DND-41 (cell line): ENCODE data around the gene GALK2.

Experiments used
- ATAC-seq: fragments of 200-7000 bp; cut with Tn5 transposase; 3 replicates; pipeline ENCODE4 v1.9.1; 2021; ENCODE audit warnings: low read depth; ENCODE audit not compliant: insufficient read depth
- DNase-seq: peaks from one replicate; pipeline ENCODE4 v3.0.0-alpha.2; 2020
- H2AFZ ChIP-seq: 2 replicates; pipeline ENCODE4 v1.6.0; 2012; ENCODE audit warnings: low read depth, low read length
- H3K27ac ChIP-seq: 2 replicates; pipeline ENCODE4 v1.5.1; 2012; ENCODE audit warnings: low read length, inconsistent platforms
- H3K27me3 ChIP-seq: fragments of 200-600 bp; sonication (generic); 2 replicates; pipeline ENCODE4 v1.6.0; 2012; ENCODE audit warnings: low read length, mild to moderate bottlenecking, inconsistent platforms; ENCODE audit not compliant: insufficient read depth, poor library complexity
- H3K36me3 ChIP-seq: 2 replicates; pipeline ENCODE4 v1.5.1; 2012; ENCODE audit warnings: low read length, inconsistent platforms; ENCODE audit not compliant: insufficient read depth
- H3K4me1 ChIP-seq: 2 replicates; pipeline ENCODE4 v1.5.1; 2012; ENCODE audit warnings: mild to moderate bottlenecking, low read length; ENCODE audit not compliant: insufficient read depth
- H3K4me2 ChIP-seq: 2 replicates; pipeline ENCODE4 v1.6.0; 2012; ENCODE audit warnings: mild to moderate bottlenecking, moderate library complexity, low read length, inconsistent platforms; ENCODE audit not compliant: insufficient read depth
- H3K4me3 ChIP-seq, 2 experiments: fragments of 200-600 bp in 1 of 2; shearing (Covaris generic) in 1 of 2; 2 replicates each; pipeline ENCODE4 v1.5.1; 2012 to 2016; ENCODE audit warnings: inconsistent platforms in 2 of 2, low read length in 2 of 2, mild to moderate bottlenecking in 2 of 2, low read depth in 1 of 2, moderate library complexity in 1 of 2
- H3K79me2 ChIP-seq: 2 replicates; pipeline ENCODE4 v1.6.0; 2012; ENCODE audit warnings: low read length, inconsistent platforms; ENCODE audit not compliant: insufficient read depth
- H3K9ac ChIP-seq: 2 replicates; pipeline ENCODE4 v1.6.0; 2012; ENCODE audit warnings: low read depth, mild to moderate bottlenecking, inconsistent platforms, low read length, moderate library complexity
- H3K9me3 ChIP-seq: 2 replicates; pipeline ENCODE4 v1.5.1; 2012; ENCODE audit warnings: low read length, moderate library complexity, mild to moderate bottlenecking, inconsistent platforms; ENCODE audit not compliant: insufficient read depth, severe bottlenecking
- H4K20me1 ChIP-seq: 2 replicates; pipeline ENCODE4 v1.6.0; 2012; ENCODE audit warnings: low read length; ENCODE audit not compliant: insufficient read depth
- EZH2 ChIP-seq: IDR thresholded peaks from 3 replicates; pipeline ENCODE4 v1.6.1; 2012; ENCODE audit warnings: borderline replicate concordance, low read depth, mild to moderate bottlenecking, moderate library complexity, low read length, inconsistent platforms; ENCODE audit not compliant: severe bottlenecking
- TF ChIP-seq, protein P1 (sequence below): IDR thresholded peaks from 2 replicates; pipeline ENCODE4 v1.5.1; 2012; ENCODE audit warnings: borderline replicate concordance, low read length, moderate library complexity, mild to moderate bottlenecking; ENCODE audit not compliant: poor library complexity, severe bottlenecking; ENCODE audit errors: extremely low read depth

GALK2 gene

DNA sequence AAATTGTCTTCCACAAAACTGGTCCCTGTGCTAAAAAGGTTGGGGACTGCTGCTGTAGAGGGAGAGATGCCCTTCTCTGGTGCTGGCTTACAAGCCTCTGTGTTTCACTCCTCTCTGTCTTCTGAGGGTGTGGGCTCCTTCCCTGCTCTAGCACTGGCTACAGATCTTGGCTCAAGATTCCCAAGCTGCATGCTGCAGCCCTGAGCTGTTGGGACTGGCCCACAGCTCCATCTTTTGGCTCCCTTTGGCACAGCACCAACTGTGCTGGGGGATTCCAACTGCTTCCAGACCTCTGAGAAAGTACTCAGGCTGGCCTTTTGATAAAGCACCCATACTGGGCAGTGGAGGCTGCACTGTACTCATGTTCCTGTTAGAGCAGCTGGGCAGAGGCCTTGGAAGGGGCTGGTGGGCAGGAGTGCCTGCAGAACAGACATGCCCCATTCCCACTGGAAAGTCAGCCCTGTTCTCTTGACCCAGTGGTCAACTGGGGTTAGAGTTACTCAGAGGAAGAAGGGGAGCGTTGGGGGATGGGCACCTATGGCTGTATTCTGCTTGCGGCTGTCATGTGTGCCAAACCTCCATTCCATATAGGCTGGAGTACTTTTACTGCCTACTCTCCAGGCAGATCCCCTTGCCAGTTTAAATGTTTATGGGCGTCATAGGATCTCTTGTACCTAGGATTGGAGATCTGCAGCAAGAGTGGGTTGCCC lies 55.7 kb downstream of the GALK2 start:
- H3K9me3 ChIP-seq: peaks cover 2% of the 10 kb centered on the region
- TF ChIP-seq, protein P1, sequence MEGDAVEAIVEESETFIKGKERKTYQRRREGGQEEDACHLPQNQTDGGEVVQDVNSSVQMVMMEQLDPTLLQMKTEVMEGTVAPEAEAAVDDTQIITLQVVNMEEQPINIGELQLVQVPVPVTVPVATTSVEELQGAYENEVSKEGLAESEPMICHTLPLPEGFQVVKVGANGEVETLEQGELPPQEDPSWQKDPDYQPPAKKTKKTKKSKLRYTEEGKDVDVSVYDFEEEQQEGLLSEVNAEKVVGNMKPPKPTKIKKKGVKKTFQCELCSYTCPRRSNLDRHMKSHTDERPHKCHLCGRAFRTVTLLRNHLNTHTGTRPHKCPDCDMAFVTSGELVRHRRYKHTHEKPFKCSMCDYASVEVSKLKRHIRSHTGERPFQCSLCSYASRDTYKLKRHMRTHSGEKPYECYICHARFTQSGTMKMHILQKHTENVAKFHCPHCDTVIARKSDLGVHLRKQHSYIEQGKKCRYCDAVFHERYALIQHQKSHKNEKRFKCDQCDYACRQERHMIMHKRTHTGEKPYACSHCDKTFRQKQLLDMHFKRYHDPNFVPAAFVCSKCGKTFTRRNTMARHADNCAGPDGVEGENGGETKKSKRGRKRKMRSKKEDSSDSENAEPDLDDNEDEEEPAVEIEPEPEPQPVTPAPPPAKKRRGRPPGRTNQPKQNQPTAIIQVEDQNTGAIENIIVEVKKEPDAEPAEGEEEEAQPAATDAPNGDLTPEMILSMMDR: peak; percentile 35
- TF ChIP-seq EZH2: no peak
- H4K20me1 ChIP-seq: peaks cover 10% of the 10 kb centered on the region
- DNase-seq (no peak), ATAC-seq (no peak)
- peaks cover 7% of the 10 kb centered on the region for H3K4me1 ChIP-seq
- H3K9ac ChIP-seq: no peak overlapping the region
- H3K27ac ChIP-seq: no peak overlapping the region
- no peak overlapping the region for H3K4me2 ChIP-seq
- peaks cover 10% of the 10 kb centered on the region; the same call in 1 of the 2 replicates for H3K79me2 ChIP-seq
- H3K27me3 ChIP-seq: no peaks in the 10 kb centered on the region
- no peak overlapping the region for H2AFZ ChIP-seq
- peaks cover 6% of the 10 kb centered on the region for H3K36me3 ChIP-seq
- H3K4me3 ChIP-seq: no peak overlapping the region

DNA sequence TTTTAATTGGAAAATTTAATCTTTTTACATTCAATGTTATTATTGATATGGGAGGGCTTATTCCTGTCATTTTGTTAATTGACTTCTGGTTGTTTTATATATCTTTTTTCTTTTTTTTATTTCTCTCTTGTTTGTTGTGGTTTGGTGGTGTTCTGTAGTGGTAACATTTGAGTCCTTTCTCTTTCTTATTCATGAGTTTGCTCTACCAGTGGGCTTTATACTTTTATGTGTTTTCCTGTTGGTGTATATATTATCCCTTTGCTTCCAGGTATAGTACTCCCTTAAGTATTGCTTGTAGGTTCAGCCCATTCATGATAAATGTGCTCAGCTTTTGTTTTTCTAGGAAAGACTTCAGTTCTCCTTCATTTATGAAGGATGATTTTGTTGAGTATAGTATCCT lies 57.6 kb downstream of the GALK2 start:
- no peak overlapping the region for H2AFZ ChIP-seq
- H3K4me3 ChIP-seq: no peak overlapping the region
- H3K79me2 ChIP-seq: peaks cover 10% of the 10 kb centered on the region; the same call in 1 of the 2 replicates
- H3K4me1 ChIP-seq: peaks cover 7% of the 10 kb centered on the region
- TF ChIP-seq EZH2: no peak
- TF ChIP-seq, protein P1: no peak
- no peaks in the 10 kb centered on the region for H3K27me3 ChIP-seq
- no peak overlapping the region for H3K4me2 ChIP-seq
- DNase-seq: no peak
- peak; percentile 67 for ATAC-seq
- peaks cover 6% of the 10 kb centered on the region for H3K36me3 ChIP-seq
- H3K9ac ChIP-seq: no peak overlapping the region
- peaks cover 10% of the 10 kb centered on the region for H4K20me1 ChIP-seq
- peaks cover 2% of the 10 kb centered on the region for H3K9me3 ChIP-seq
- H3K27ac ChIP-seq: no peak overlapping the region

DNA sequence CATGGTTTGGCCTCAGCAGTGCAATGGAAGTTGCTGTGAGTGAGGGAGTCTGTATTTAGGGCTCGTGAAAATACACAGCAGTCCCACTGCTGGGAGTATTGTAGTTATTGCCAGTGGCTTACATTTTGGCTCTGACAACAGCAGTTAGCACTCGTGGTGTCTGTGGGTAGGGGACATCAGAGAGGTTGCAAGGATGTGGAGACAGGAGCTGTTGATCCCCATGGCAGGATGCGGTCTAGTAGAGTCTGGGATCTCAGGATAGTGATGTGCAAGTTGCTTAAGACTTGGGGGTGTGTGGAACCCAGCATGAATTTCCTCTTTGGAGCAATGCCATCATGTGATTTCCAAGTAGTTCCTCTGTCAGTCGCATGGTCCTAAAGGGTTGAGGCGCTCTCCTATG lies 59.9 kb downstream of the GALK2 start:
- TF ChIP-seq EZH2: no peak
- TF ChIP-seq, protein P1: no peak
- H3K4me2 ChIP-seq: no peak overlapping the region
- H4K20me1 ChIP-seq: peaks cover 10% of the 10 kb centered on the region
- peaks cover 2% of the 10 kb centered on the region for H3K9me3 ChIP-seq
- H3K4me1 ChIP-seq: peaks cover 7% of the 10 kb centered on the region
- H3K27me3 ChIP-seq: no peaks in the 10 kb centered on the region
- no peak overlapping the region for H3K4me3 ChIP-seq
- H3K27ac ChIP-seq: no peak overlapping the region
- no peak overlapping the region for H3K9ac ChIP-seq
- peaks cover 6% of the 10 kb centered on the region for H3K36me3 ChIP-seq
- peak; percentile 50; the same call in 2 of the 3 replicates for ATAC-seq
- DNase-seq: peak; percentile 17
- H3K79me2 ChIP-seq: peaks cover 10% of the 10 kb centered on the region; the same call in 1 of the 2 replicates
- H2AFZ ChIP-seq: no peak overlapping the region
